Measurements from ENCODE around the gene SNX15.
A peak's percentile ranks its signal among the peaks of the same experiment; 100 is the strongest.

Gene SNX15

DNA sequence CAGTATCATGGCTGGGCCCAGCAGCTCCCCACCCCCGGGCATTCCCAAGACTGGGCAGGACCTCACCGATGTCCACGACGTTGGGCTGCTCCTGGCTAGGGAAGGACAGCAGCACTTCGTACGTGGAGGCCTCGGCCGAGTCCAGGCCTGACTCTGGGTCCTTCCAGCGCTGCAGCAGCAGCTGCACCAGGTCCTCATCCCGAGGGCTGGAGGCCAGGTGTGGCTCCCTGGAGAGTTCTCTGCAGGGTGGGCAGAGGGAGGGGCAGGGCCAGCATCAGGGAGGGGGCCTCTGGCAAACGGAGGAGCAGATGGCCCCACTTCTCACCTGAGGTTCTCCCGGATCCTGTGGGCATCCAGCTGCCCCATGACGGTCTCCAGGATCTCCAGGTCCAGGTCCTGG lies 30.8 kb downstream of the SNX15 start:
- no peak for DNase-seq

DNA sequence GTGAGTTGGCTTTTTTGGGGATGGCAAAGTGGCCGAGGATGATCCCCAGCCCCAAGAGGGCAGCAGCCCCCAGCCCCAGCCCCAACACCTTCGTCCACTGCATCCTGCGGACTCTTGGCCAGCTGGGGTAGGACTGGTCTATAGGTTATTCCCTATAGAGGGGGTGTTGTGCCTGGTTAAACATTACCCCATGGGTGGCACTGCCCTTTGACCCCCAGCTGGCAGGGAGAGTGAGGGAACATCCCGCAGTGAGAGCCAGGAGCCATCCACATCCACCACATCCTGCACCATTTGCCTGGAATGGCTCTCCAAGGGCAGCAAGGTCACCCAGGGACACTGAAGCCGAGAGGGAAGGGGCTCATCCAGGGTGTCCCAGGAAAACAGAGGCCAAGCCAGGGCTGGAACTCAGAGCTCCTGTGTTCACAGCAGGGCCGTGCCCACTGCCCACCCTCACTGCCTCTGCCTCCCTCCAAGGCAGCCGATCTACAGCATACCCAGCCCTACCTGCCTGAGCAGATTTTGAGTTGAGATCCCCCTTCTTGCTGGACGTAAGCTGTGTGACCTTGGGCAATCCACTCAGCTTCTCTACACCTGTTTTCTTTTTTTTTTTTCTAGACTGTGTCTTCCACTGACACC lies 31.3 kb downstream of the SNX15 start, which contains the start of gene NAALADL1:
Gene NAALADL1, minus strand, starts transcription at position 135 of the 636 bp plus-strand sequence. Its CDS starts 32 bp downstream, at position 103.
- no peak for DNase-seq

DNA sequence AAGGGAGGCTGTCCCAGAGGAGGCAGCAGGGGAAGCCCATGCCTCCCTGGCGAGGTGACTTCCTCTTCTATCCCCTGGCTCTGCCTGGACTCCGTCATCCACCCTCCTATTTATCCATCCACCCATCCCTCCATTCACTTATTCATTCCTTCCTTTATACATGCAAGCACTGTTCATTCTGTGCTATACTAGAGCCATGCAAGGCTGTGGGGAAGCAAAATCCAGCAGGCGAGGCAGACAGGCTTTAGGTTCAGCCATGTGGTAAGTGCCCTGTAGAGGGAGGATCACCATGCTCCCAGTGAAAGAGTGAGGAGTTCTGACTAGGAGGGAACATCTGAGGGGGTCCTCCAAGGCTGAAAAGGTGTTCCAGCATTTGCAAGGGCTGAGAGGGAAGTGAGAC lies 32.3 kb downstream of the SNX15 start:
- DNase-seq: no peak

DNA sequence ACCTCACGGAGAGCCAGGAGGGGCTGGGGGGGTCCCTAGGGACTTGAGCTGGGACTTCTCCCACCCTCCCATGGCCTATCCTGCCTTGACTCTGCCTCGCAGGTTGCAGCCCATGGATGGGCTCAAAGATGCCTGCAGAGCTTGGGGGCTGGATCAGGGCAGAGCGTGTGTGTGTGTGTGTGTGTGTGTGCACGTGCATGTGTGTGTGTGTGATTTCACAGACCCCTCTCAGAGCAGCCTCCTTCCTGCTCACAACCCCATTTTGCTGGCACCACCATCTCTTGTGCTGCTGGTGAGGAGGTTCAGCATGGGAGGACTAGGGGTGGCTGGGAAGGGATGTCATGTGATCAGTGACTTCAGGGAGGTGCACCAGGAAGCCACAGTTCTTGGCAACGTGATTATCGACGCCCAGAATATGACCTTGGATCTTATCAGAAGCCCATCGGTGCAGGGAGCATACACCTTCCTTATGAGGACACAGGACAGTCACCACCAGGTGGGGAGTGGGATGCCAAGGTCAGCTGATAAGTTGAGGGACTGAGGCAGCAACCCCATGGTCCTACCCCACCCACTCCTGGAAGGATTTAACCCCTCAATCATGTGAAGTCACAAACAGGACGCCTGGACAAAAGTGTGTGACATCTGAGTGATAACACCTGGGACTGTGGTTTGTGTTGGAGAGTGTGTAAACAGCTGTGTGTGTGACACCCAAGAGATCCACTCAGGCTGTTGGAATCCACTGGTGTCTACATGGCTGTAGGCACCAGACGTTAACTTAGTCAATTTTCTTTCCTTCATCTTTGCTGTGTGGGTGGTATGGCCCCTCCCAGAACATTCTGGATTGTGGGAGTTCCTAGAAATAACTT lies 33.0 kb downstream of the SNX15 start:
- no peak for DNase-seq

DNA sequence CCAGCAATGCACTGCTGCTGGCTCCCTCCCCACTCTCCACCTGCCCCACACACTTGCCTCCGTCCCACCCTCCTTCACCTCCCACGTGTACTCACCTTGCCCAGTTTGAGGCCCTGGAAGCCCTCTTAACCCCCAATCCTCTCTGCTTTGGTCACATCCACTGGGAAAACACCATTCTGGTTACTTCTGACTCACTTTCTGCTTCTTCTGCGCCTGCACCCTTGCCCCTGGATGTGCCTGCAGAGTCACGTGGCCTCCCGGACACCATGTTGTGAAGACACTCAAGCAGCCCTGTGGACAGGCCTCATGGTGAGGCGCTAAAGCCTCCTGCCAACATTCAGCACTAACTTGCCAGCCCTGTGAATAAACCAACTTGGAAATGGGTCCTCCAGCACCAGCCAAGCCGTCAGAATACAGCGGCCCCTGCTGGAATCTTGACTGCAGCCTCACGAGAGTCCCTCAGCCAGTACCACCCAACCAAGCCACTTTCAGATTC lies 33.7 kb downstream of the SNX15 start:
- DNase-seq: no peak

DNA sequence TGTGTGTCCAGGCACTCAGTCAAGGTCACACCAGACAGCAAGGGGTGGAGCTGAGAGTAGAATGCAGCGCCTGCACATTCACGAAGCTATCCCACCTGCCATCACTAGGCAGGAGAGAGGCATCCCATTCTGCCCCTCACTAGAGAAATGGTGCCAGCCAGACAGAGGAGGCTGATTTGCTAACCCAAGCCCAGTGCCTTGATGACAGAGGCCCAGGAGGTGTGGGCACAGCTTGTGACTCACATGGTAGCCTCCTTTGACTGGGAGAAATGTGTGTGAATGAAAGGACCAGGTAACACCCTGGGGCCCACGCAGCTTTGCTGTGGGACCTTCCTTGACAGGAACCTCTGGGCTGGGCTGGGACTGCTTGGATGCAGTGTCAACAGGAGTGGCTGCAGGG lies 36.3 kb downstream of the SNX15 start:
- no peak for DNase-seq

DNA sequence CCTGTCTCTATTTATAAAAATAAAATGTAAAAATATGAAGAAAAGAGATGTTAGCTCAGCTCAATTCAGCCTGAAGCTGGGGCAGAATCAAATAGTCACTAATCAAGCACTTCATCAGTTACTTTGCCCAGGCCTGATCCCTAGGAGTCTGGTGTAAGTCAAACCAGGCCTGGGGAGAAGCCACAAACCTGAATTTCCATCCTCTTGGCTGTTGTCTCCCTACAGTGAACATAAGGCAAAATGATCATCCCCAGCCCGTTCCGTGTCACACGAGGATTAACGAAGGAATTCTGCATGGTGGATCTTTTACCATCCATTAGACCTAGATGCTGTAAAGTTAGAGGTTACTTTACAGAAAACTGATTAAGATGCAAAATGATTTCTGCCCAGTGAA lies 37.6 kb downstream of the SNX15 start:
- no peak for DNase-seq

DNA sequence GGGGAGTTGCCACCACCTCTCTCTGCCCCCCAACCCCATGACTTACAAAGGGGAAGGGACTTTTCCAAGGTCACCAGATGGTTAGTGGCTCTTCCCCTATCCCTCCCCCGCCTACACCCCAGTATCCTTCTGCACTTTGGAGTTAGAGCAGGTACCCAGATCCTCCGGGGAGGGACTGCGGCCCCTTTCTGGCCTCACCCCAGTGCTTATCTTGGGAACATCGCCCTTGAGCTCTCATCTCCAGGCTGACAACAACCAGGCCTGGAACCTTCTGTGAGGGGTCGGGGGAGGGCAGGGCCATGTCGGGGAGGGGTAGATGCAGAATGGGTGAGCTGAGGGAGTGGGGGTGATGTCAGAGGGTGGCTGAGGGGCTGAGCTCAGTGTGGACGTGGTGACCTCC lies 38.6 kb downstream of the SNX15 start:
- no peak for DNase-seq

DNA sequence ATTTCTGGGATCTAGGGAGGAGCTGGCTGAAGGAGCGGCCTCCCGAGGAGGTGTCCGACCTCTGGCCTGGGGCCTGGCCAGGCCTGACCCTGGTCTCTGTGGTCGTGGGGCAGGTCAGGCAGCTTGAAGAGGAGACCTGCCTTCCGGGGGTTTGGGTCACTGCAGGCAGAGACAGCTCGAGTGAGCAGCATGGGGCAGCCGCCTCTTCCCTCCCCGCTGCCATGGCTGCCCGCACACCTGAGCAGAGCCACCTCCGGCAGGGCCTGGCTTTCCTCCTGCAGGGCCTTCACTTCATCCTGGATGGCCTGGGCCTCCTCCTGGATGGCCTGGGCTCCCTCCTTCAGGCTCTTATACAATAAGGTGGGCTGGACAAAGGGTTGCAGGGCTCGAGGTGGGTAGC lies 39.1 kb downstream of the SNX15 start:
- DNase-seq: no peak

DNA sequence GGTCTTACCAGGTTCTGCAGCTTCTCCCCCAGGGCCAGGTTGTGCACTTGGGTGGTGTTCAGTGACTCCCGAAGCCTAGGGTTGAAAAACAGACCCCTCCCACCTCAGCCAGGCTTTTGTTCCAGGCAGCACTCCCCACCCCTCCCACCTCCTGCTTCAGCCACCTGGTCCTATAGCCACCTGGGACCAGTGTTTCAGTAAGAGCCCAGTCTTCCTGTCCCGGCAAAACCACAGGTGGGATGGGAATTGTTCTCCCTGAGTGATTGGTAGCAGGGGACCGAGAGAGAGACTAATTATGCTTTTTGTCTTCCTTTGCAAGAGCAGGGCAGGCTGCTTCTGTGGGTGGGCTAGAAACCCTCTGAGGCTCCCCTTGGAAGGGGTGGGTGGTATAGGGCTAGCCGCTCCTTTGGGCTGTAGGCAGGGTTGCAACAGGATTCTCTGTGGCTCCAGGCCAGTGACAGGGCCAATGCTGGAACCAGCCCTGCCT lies 39.6 kb downstream of the SNX15 start:
- DNase-seq: no peak

DNA sequence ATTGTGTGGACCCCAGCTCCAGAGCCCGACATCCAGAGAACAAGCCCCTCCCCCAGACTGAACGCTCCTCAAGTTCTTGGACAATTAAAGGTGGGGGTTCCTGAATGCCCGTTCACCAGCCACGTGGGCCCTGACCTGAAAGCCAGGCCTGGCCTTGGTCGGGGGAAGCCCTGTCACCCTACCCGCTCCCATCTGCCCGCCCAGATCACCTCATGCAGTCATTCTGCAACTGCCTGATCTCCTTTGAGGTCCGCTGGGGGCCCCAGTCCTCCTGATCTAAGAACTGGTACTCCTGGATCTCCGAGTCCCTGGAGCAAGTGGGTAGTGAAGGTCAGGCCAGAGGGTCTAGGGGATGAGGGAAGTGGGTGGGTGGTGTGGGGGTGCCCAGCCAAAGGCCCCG lies 40.2 kb downstream of the SNX15 start:
- DNase-seq: no peak

DNA sequence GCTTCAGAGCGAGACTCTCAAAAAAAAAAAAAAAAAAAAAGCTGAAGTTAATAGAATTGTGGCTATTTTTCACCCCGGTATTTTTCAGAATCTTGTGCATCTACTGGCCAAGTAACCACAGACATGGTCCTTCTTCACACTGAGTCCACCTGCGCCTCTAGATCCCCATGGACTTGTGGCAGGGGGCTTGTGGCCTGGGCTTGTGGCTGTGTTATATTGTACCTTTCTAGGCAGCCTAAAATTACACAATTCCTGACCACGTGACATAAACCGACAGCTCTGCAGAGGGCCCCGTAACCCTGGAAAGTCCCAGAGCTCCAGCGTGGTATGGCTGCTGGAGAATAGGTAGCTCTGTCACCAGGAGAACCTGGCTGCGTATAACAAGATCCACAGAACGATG lies 42.0 kb downstream of the SNX15 start:
- no peak for DNase-seq

DNA sequence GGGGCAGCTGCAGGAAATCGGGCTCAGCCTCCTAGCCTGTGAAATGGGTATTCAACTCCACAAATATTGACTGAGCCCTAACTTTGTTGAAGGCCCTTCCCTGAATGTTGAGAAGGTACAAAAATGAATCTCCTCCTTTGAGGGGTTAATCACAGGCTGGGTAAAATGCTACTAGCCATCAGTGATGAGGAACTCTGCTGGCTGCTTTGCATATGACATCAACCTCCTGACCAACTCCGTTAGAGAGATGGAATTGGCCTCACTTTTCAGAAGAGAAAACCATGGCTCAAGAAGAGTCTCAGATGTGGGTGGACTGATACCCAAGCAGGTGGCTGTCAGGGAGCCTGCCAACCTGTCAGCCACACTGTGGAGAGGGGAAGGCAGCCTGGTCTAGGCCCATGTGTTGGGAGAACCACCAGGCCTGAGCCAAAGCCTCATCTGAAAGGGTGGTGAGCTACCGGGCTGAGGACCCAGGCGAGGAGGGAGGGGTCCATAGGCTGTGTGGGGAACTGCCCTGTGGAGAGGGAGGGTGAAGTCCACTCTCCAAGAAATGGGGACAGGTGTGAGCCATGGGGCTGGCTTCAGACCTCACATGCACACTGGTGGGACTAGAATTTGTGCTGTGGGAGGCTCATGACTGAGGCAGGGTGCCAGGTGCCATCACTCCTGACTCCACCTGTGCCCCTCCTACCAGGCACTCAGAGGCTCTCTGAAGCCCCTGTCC lies 44.8 kb downstream of the SNX15 start:
- no peak for DNase-seq

DNA sequence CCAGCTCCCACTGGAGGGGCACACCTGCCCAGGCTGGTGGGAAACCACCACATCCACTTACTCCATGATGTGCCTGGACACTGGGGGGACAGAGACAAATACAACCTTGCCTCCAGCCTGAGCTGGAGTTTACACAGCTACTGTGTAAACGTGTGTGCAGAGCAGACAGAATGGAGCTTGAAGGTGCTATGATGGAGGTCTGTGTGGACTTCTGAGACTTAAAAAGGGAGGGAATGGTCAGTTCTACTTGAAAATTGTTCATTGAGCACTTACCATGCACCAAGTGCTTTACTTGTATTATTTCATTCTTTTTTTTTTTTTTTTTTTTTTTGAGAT lies 45.4 kb downstream of the SNX15 start:
- DNase-seq: no peak

DNA sequence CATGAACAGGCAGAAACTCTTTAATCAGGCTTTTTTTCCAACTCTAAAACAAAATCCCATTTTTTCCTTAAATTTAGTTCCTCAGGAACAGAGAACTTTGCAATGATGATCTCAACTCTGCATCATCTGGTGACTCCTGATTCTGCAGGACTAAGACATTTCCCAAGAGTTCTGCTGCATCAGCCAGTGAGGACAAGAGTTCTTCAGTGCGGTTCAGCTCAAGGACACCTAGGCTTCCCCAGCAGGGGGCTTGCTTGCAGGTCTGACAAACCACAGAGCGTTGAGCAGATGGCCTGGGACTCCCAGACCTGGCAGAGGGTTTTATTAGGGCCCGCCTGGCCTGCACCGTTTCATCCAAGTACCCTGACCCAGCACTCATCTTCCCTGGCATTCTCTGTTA lies 50.2 kb downstream of the SNX15 start:
- no peak for DNase-seq

DNA sequence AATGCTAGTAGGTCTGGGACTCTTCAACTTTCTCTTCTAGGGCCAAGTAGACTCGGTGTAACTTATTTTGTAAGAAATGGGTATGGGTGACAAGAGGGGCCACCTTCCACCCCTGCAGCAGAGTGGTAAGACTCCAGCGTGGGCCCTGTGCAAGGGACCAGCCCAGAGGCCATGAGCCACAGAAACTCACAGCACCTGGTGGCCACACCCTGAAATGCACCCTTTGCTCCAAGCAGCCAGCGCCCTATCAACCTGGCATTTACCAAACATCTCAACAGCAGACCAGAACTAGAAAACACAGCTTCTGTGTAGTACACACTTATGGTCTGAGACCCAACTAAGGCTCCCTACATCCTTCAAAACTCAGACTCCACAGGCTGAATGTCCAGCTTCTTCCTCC lies 50.9 kb downstream of the SNX15 start:
- DNase-seq: peak; percentile 72

DNA sequence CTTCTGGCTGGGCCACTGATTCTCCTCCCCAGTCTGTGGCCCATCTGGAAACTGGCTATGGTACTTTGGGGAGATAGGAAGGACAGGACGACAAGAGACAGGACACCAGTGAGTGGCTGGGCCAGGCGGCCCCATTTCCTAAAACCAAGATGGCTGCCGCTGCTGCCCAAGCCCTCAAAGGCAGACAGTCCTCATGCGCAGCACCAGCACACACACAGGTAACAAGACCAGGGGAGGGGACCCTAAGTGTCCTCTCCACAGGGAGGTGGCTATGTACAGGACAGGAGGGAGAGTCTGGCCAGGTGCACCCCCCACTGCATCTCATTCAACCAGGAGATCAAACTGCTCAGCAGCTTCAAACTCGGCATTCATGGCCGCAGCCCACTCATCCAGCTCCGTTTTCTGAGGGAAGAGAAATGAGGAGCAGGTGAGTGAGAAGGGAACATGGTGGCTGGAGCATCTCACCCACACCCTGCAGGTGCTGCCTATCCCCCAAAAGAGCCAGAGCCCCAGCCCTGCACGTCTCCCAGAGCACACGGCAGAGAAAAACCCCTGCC lies 51.6 kb downstream of the SNX15 start:
- no peak for DNase-seq

DNA sequence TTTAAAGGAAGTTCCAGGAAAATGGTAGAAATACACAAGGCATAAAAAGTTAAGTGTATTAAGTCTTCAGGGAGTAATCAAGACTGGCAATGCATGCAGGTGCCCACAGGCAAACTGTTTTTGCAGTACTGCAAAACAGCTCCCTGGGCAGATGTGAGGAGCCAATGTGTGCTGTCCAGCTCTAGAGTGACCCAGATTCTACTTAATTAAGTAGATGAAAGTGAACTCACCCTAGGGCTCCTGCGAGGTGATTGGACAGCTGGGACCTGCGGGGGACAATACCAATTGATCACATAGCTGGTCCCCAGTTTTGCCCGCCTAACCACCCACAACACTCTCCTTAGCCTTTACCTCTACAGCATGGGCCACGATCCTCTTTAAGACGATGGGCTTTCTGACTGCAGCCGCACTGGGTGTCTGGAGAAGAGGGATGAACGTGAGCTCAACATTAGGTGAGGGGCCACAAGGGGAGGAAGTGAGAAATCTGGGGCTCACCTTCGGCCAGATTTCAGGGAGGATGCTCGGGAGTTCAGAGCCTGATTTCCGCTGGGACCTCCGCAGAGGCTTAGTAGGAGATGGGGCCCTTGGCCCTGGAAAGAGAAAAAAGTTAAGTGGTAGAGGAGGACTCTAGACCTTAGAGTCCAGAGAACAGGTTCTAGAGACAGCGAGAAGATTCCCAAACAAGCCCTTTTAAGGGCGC lies 56.0 kb downstream of the SNX15 start:
- DNase-seq: no peak

DNA sequence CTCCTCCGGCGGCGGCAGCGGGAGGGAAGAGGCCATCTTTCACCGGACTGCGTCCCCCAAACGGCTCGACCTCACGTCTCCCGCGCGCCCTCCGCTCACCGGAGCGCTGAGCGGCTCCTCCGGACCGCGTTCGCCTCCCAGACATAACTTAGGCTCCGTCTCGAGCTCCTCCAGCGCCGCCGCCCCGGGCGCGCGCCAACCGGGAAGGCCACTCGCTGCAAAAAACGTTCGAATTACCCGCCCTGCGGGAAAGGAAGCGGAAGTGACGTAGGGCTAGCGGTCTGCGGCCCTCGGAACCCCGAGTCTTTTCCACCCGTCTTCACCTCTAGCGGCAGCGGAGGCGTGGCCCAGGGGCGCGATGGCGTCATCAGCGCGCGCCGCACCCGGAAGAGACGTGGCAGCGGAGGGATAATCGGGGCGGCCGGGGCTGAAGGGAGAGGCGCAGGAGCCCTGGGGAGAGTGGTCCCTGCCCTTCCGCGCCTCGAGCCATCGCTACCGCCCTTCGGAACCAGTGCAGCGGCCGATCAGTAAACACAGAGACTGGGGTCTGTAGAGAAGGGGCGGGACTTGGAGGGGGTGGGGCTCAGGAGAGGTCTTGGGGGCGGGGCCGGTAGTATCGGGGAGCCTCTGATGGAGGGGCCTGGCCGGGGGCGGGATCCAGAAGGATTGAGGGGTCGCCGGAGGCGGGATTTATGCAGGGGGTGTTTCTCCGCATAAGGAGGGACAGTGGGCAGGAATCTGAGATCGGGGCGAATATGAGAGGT lies 56.8 kb downstream of the SNX15 start, which contains the start of the genes CDCA5 and ZFPL1:
Gene CDCA5, minus strand, starts transcription at position 207 of the 764 bp plus-strand sequence. Its CDS starts 62 bp downstream, at position 145.
Gene ZFPL1, plus strand, starts transcription at position 389 of the 764 bp plus-strand sequence. CDS start 477 bp downstream, outside the sequence.
- DNase-seq: peak; percentile 96

DNA sequence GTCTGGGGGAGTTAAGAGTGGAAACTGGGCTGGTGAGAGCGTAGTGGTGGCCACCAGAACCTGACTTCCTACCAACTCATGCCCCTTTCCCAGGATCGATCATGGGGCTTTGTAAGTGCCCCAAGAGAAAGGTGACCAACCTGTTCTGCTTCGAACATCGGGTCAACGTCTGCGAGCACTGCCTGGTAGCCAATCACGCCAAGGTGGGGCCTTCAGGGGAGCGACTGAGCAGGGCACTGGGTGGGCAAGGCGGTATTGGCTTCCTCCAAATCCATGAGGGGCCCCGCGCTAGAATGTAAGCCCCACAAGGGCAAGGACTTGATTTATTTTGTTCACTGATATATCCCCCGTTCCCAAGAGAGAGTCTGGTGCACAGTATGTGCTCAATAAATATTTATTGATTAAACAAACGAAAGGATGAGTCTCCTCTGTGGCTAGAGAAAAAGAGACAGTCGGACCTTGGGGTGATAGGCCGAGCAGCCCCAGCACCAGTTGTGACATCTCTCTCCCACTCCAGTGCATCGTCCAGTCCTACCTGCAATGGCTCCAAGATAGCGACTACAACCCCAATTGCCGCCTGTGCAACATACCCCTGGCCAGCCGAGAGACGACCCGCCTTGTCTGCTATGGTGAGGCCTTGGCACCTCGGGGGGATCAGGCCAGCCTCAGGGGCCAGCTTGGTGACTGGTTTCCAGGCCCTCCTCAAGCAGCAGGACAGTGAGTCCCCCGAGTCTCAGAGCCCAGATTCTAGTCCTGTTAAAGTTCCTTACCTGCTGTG lies 57.5 kb downstream of the SNX15 start:
- DNase-seq: no peak

DNA sequence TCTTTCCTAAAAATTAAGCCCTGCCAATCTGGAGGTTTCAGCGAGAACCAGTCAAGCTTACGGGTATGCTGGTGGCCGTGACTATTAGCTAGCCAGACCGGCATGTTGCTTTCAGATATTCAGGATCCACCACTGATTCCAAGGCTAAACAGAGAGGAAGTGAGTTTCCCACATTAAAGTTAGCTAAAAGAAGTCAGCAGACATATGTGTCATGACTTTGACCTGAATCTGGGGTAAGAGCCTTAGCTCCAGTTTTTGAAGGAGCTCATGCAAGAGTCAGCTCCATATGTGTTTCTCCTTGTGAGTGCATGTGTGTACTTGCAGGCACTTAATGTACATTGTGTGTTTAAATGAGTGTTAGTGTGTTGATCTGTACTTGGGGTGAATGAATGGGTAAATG lies 58.2 kb downstream of the SNX15 start:
- DNase-seq: no peak
